Neuron (in vitro differentiated cells): Measurements from ENCODE around the gene SNPH.

Experiments used
- H2AFZ ChIP-seq: one replicate; pipeline ENCODE4 v1.6.1; 2013; ENCODE audit warnings: low read depth, mild to moderate bottlenecking, inconsistent platforms, low read length, moderate library complexity
- H3K27me3 ChIP-seq: one replicate; pipeline ENCODE4 v1.6.1; 2013; ENCODE audit warnings: low read length; ENCODE audit not compliant: insufficient read depth
- H3K36me3 ChIP-seq: one replicate; pipeline ENCODE4 v1.6.1; 2013; ENCODE audit warnings: low read length; ENCODE audit not compliant: insufficient read depth
- H3K4me1 ChIP-seq: one replicate; pipeline ENCODE4 v1.6.1; 2013; ENCODE audit warnings: low read length; ENCODE audit not compliant: insufficient read depth
- H3K4me3 ChIP-seq: 2 replicates; pipeline ENCODE4 v1.5.1; 2013; ENCODE audit warnings: mild to moderate bottlenecking, low read length, moderate library complexity
- H3K9me3 ChIP-seq: one replicate; pipeline ENCODE4 v1.6.1; 2013; ENCODE audit warnings: low read length

SNPH gene

DNA sequence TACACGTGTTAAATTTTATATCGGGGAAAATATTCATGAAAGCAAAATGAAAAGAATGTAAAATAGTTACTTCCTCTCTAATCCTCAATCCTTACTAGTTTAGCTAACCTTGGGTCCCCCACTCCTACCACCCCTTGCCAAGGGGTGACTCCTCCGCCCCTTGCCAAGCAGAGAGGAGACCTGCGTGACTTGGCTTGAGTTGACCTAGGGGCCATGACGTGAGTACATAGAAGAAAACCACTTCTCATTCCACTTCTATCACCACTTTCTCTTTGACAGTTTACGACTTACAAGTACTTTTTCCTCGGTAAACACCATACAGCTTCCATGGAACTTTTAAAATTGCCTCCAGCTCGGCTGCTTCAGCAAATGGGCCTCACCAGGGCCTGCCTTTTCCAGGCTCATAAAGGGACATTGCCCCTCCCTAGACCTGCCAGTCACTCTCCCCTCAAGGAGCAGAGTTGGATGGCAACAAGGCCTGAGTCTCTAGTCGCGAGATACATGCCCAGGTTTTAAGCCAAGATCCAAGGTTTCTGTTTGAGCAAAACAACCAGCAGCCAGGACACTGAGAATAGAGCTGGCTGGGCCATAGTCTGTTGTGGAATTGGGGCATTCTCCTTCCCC, 32.9 kb downstream of the SNPH start:
- no peaks in the 10 kb centered on the region for H3K4me1 ChIP-seq
- H3K9me3 ChIP-seq: no peaks in the 10 kb centered on the region
- no peak overlapping the region for H3K4me3 ChIP-seq
- no peaks in the 10 kb centered on the region for H3K36me3 ChIP-seq
- H2AFZ ChIP-seq: no peak overlapping the region
- peaks cover 7% of the 10 kb centered on the region for H3K27me3 ChIP-seq

DNA sequence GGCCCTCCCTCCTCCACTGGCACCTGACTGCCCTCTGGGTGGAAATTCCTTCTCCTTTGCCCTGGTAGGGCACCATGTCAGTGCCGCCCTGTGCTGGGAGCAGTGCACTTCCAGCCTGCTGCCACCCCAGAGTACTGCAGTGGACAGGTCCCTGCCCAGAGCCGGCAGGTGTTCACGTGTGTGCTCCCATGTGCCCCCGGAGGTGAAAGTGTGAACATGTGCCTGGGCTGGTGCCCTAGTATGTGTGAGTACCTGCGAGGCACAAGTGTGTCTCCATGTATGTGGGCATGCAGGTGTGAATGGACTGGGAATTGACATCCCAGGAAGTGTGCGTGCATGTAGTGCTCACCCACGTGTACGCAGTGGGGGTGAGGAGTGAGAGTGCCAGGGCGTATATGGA, 33.4 kb downstream of the SNPH start:
- Histone ChIP-seq H3K4me3 (no peak overlapping the region), H2AFZ (no peak overlapping the region), H3K9me3 (no peaks in the 10 kb centered on the region), H3K27me3 (peaks cover 5% of the 10 kb centered on the region), H3K4me1 (no peaks in the 10 kb centered on the region), H3K36me3 (no peaks in the 10 kb centered on the region)

DNA sequence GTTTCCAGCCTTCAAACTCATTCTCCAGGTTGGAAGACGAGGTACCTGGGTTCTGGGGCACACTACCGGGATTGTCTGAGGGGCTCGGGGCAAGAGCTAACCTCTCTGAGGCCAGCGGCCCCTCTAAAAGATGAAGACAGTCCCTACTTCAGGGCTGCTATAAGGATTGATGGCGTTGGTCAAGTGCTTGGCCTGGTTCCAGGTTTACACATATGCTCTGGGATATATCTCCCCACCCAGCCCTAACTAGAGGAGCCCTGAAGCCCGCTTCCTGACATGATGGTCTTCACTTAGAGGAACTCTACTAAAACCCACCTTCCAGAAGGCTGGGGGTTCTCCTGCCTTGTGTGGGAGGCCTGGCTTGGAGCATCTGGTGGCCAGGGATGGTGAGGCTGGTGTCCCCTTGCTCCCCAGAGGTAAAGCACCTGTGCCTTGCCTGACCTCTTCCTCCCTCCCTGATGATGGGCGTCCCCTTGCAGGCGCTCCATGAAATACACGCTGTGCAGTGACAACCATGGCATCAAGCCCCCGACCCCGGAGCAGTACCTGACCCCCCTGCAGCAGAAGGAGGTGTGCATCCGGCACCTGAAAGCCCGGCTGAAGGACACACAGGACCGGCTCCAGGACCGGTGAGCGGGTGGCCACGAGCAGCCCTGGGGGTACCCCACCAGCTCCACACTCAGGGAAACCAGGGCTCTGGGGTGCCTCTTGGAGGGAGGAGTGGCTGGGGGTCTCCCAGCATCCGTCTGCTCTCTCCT, 34.2 kb downstream of the SNPH start:
- no peak overlapping the region for H3K4me3 ChIP-seq
- no peaks in the 10 kb centered on the region for H3K4me1 ChIP-seq
- H3K9me3 ChIP-seq: no peaks in the 10 kb centered on the region
- no peaks in the 10 kb centered on the region for H3K36me3 ChIP-seq
- peaks cover 5% of the 10 kb centered on the region for H3K27me3 ChIP-seq
- H2AFZ ChIP-seq: no peak overlapping the region

DNA sequence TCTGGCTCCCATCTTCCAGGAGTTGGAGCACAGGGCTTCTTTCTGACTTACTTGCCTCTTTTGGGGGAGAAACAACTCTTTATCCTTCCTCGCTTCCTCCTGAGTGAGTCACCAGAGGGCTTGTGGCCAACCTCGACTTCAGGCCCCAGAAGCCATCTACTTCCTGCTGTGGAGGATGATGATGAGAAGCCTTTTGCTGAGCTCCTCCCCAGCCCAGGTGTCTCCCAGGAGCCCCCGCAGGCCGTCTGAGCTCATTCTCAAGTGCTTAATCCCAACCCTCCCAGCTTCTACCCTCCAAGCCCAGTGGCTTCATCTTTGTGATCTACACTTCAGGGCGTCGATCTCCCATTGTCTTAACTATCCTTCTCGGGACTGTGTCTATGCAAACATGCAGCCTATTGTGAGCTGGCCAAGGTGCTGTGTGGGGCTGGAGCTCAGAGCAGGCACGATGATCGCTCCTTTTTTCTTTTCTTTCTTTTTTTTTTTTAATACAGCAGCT, 35.0 kb downstream of the SNPH start:
- H3K27me3 ChIP-seq: no peaks in the 10 kb centered on the region
- H2AFZ ChIP-seq: no peak overlapping the region
- H3K4me3 ChIP-seq: no peak overlapping the region
- no peaks in the 10 kb centered on the region for H3K4me1 ChIP-seq
- H3K36me3 ChIP-seq: no peaks in the 10 kb centered on the region
- H3K9me3 ChIP-seq: no peaks in the 10 kb centered on the region

DNA sequence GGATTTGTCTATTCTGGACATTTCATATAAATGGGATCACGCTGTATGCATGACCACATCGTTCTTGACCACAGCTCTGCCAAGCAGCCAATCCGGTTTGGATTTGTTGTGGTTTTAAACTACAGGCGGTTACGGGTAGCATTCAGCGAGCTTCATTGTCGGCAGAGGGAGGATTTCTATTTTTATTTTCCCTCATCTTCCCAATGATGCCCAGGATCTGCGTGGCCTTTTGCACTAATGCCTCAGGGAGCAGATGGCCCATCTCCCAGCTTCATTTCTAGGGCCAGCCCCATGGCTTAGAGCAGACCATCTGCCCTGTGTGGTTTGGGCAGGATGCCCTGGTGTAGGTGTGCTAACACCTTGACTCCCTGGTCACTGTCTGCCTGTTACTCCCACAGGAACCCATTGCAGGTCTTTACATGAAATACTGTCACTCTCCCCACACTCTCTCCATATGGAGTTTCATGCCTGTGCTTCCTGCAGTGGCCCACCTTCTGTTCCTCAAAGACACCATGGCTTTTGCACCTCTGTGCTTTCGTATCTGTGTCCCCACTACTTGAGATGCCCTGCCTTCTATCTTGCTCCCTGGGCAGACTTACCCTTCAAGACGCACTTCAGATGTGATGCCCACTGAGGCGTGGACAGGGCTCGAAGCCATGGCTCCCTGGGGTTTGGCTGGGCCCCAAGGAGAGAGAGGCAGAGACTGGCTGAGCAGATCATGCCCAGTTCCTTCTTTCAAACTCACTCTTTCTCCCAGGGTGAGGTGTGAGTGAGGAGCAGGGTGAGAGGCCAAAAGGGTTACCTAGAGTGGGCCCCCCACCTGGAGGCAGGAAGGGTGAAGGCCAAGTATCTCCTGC, 36.8 kb downstream of the SNPH start:
- Histone ChIP-seq H3K36me3 (no peaks in the 10 kb centered on the region), H3K27me3 (no peaks in the 10 kb centered on the region), H3K4me3 (no peak overlapping the region), H3K4me1 (no peaks in the 10 kb centered on the region), H3K9me3 (no peaks in the 10 kb centered on the region), H2AFZ (no peak overlapping the region)

DNA sequence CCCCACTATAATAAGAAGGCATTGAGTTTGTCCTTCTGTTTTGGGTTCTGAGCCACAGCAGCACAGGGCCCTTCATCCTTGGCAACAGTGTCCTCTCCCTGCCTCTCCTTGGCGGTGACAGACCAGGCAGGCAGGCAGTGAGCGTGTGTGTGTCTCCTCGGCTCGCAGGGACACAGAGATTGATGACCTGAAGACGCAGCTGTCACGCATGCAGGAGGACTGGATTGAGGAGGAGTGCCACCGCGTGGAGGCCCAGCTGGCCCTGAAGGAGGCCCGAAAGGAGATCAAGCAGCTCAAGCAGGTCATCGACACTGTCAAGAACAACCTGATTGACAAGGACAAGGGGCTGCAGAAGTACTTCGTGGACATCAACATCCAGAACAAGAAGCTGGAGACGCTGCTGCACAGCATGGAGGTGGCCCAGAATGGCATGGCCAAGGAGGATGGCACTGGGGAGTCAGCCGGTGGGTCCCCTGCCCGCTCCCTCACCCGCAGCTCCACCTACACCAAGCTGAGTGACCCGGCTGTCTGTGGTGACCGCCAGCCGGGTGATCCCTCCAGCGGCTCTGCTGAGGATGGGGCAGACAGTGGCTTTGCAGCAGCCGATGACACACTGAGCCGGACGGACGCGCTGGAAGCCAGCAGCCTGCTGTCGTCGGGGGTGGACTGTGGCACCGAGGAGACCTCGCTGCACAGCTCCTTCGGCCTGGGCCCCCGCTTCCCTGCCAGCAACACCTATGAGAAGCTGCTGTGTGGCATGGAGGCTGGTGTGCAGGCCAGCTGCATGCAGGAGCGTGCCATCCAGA, 38.8 kb downstream of the SNPH start:
- no peaks in the 10 kb centered on the region for H3K27me3 ChIP-seq
- peaks cover 14% of the 10 kb centered on the region for H3K4me1 ChIP-seq
- H3K4me3 ChIP-seq: no peak overlapping the region
- H3K9me3 ChIP-seq: no peaks in the 10 kb centered on the region
- H3K36me3 ChIP-seq: no peaks in the 10 kb centered on the region
- no peak overlapping the region for H2AFZ ChIP-seq

DNA sequence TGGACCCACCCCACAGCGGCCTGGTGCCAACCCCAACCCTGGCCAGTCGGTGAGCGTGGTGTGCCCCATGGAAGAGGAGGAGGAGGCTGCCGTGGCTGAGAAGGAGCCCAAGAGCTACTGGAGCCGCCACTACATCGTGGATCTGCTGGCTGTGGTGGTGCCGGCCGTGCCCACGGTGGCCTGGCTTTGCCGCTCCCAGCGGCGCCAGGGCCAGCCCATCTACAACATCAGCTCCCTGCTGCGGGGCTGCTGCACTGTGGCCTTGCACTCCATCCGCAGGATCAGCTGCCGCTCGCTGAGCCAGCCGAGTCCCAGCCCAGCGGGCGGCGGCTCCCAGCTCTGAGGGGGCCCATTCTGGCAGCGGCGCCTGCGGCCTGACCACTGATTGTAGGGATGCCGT, 39.6 kb downstream of the SNPH start:
- Histone ChIP-seq H3K9me3 (no peaks in the 10 kb centered on the region), H2AFZ (no peak overlapping the region), H3K4me3 (no peak overlapping the region), H3K4me1 (peaks cover 18% of the 10 kb centered on the region), H3K27me3 (no peaks in the 10 kb centered on the region), H3K36me3 (no peaks in the 10 kb centered on the region)

DNA sequence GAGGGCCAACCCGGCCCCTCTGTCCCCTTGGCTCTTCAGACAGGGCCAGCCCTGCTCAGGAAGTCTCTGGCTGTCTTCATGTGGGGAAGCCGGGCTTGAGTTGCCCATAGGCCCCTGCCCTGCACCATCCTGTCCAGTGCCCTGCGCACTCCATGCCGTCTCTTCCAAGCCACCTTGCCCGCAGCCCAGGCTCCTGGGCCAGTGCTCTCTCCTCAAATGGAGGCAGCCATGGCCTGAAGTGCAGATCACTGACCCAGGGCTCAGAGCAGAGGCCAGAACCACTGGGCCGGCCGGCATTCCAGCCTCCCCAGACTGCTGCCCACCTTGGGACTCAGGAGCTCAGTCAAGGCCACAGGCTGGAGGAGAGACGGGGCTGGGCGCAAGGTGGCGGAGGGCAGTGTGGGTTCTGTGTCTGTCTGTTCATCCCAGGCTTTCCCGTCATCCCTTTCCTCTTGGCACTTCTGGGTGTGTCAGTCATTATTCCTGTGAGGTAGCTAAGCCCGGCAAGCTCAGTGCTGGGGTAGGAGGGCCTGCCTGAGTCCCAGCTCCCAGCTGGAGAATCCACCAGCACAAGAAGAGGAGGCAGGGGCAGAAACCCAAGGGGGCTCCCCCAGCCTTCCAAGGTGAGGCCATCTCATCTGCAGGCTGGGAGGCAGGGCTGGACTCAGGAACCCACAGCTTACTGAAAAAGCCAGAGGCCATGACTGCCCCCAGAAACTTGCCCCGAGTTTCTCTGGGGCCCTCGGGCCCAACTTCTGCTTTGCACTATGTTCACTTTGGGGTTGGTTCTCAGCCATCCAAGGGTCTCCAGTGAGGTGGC, 40.4 kb downstream of the SNPH start:
- Histone ChIP-seq H3K9me3 (no peaks in the 10 kb centered on the region), H3K27me3 (no peaks in the 10 kb centered on the region), H3K36me3 (no peaks in the 10 kb centered on the region), H3K4me1 (peaks cover 18% of the 10 kb centered on the region), H3K4me3 (no peak overlapping the region), H2AFZ (no peak overlapping the region)

DNA sequence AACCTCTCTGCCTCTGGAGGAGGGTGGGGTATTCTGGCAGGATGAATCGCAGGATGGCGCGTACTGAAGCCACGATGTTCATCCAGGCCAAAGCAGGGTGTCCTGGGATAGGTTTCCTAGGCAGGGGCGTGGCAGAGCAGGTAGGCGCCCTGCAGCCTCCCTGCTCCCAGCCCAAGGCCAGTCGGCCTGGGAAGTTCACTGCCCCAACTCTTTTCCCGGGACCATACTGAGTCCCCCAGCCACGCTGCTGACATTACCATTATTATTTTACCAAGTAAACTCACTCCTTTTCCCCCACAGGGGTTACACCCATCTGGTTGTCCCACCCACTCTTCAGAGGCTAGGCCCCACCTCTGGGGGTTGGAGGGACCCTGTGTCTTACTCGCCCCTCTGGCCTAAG, 41.1 kb downstream of the SNPH start:
- Histone ChIP-seq H3K9me3 (no peaks in the 10 kb centered on the region), H3K4me3 (no peak overlapping the region), H3K4me1 (peaks cover 18% of the 10 kb centered on the region), H2AFZ (no peak overlapping the region), H3K27me3 (no peaks in the 10 kb centered on the region), H3K36me3 (no peaks in the 10 kb centered on the region)

DNA sequence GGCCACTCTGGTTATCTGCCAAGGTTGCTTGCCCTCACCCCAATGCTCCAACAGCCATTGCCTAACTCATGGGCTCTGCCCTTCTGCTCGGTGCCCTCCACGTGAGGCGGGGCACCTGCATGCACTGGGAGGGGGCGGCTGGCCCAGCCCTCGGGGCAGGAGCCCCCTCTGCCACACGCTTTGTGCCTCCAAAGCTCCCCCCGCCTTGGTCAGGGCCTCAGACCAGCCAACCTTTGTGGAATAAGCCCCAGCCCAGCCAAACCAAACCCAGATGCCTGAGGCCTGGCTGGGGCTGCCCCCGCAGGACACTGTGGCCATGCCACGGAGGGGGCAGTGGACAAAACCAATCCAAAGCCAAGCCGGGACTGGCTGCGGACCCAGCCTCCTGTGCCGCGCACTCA, 41.5 kb downstream of the SNPH start:
- Histone ChIP-seq H3K4me1 (peaks cover 18% of the 10 kb centered on the region), H3K9me3 (no peaks in the 10 kb centered on the region), H3K36me3 (no peaks in the 10 kb centered on the region), H2AFZ (no peak overlapping the region), H3K27me3 (no peaks in the 10 kb centered on the region), H3K4me3 (no peak overlapping the region)

DNA sequence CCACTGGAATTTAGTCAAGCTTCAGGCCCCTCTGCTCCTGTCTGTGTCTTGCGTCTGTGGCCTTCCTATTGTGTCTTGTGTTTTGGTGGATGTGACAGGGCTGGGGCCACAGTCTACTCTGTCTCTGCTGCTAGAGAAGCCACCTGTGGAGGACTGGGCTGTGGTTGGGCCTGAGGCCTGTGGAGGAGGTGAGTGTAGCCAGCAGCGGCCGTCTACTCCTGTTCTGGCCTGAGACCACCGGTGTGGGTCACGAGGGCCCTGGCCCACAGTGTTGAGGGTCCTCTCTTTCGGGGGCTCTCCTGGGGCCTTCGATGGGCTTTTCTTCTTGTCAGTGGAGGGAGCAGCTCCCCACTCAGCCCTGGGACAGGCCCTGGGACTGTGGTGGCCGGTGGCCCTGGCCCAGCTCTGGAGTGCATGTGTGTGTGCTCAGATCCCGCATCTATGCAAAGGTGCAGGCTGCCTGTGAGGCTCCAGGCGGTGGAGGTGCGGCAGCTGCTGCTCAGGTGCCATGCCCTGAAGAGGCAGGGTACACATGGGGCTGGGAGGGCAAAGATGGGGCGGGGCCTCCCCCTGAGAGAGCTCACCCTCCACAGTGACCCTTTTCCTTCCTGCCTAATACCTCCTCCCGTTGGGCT, 42.1 kb downstream of the SNPH start:
- Histone ChIP-seq H2AFZ (no peak overlapping the region), H3K27me3 (no peaks in the 10 kb centered on the region), H3K4me3 (no peak overlapping the region), H3K9me3 (no peaks in the 10 kb centered on the region), H3K4me1 (peaks cover 18% of the 10 kb centered on the region), H3K36me3 (no peaks in the 10 kb centered on the region)

DNA sequence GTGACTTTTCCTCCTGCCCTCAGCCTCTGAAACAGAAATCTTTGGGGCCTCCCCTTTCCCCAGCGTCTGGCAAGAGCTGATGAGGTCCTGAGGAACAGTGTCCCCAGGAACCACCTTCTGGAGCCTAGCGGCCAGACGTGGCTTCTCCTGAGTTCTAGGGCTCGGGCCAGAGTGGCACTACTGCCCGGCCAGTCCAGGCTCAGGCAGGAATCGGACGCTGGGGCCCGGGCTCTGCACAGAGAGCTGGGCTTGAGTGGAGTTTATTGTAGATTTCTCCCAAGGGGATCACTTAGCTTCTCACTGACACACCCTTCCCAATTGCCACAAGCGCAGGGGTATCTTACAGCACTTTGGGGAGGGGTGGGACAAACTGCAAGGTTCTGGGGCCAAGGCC, 42.6 kb downstream of the SNPH start:
- Histone ChIP-seq H3K4me3 (no peak overlapping the region), H3K27me3 (no peaks in the 10 kb centered on the region), H3K4me1 (peaks cover 18% of the 10 kb centered on the region), H3K36me3 (no peaks in the 10 kb centered on the region), H3K9me3 (no peaks in the 10 kb centered on the region), H2AFZ (peak overlapping the region; percentile 24)
